K562 (cell line): Measurements from ENCODE around the gene BCAS4. TPM values are rescaled to one million over a fixed set of nuclear protein-coding genes. Genes with fewer than 3 reads are reported as not detected.

Experiments used
- ATAC-seq: fragments of 200-7000 bp; cut with Tn5 transposase; 3 replicates; pipeline ENCODE4 v1.9.1; 2020; ENCODE audit warnings: moderate library complexity
- BruUV-seq: library from RNA; stranded (reverse); fragments of 400-500 nt; replicated peaks from 2 replicates; lab custom pipeline; 2021; lab: Mats Ljungman, UMichigan
- CTCF ChIA-PET: fragments of 300-600 bp; formaldehyde crosslinking; extraction: SDS; loops from one replicate; lab custom pipeline; 2021; ENCODE audit warnings: low intra/inter-chr PET ratio; lab: Yijun Ruan, JAX
- POLR2A ChIA-PET: fragments of 300-600, 350-650 bp; sonication (Branson Sonifier 250); formaldehyde crosslinking; extraction: SDS; loops from one replicate; lab custom pipeline; 2021; ENCODE audit warnings: antibody characterized with exemption, inconsistent platforms; lab: Yijun Ruan, JAX
- DNase-seq, 4 experiments: peaks; one replicate each; pipeline versions ENCODE4 v3.0.0 to v3.0.0-alpha.2; 2011 to 2018; ENCODE audit warnings: low spot score in 3 of 4, mixed read lengths in 3 of 4; ENCODE audit errors: extremely low read depth in 1 of 4
- FAIRE-seq: peaks from 2 replicates; lab custom pipeline; 2011; peaks lifted over from hg19 to GRCh38; lab: Jason Lieb, UNC
- H2AFZ ChIP-seq: 2 replicates; pipeline ENCODE4 v1.6.0; 2011; ENCODE audit warnings: low read depth, low read length, control low read depth, inconsistent platforms
- H3K27ac ChIP-seq: fragments of 200-600 bp; 3 replicates; pipeline ENCODE4 v1.8.0; 2011; ENCODE audit warnings: low read depth, mild to moderate bottlenecking, control low read depth, inconsistent platforms, low read length, moderate library complexity, mixed read lengths; ENCODE audit errors: extremely low read depth
- H3K27me3 ChIP-seq, 2 experiments: fragments of 300-600 bp in 1 of 2; 2 replicates in 1 of 2; 3 replicates in 1 of 2; pipeline versions ENCODE4 v1.6.0 to v1.8.0; 2011; ENCODE audit warnings: inconsistent platforms in 2 of 2, low read length in 2 of 2, mild to moderate bottlenecking in 1 of 2, mixed read lengths in 1 of 2, moderate library complexity in 1 of 2; ENCODE audit not compliant: control insufficient read depth in 2 of 2, insufficient read depth in 2 of 2
- H3K36me3 ChIP-seq: fragments of 300-600 bp; 3 replicates; pipeline ENCODE4 v1.8.0; 2011; ENCODE audit warnings: mild to moderate bottlenecking, low read length, inconsistent platforms; ENCODE audit not compliant: control insufficient read depth, insufficient read depth
- H3K4me1 ChIP-seq, 2 experiments: fragments of 200-600 bp in 1 of 2; replicated peaks in 1 of 2; 2 replicates in 1 of 2; 3 replicates in 1 of 2; pipeline versions ENCODE4 v1.5.1 to v1.8.0; 2011; ENCODE audit warnings: inconsistent platforms in 2 of 2, low read length in 2 of 2, mild to moderate bottlenecking in 1 of 2, mixed read lengths in 1 of 2, moderate library complexity in 1 of 2; ENCODE audit not compliant: control insufficient read depth in 2 of 2, insufficient read depth in 2 of 2
- H3K4me2 ChIP-seq: 2 replicates; pipeline ENCODE4 v1.6.1; 2011; ENCODE audit warnings: low read length, control low read depth, inconsistent platforms, mixed read lengths; ENCODE audit not compliant: insufficient read depth
- H3K4me3 ChIP-seq: fragments of 200-600 bp; sonication (generic), shearing (Covaris generic); 2 replicates; pipeline ENCODE4 v1.5.1; 2016; ENCODE audit warnings: control low read depth, inconsistent platforms
- H3K79me2 ChIP-seq: fragments of 200-600 bp; 3 replicates; pipeline ENCODE4 v1.8.0; 2011; ENCODE audit warnings: low read length, inconsistent platforms; ENCODE audit not compliant: control insufficient read depth, insufficient read depth
- H3K9ac ChIP-seq, 2 experiments: 2 replicates each; pipeline versions ENCODE4 v1.6.0 to v1.6.1; 2011; ENCODE audit warnings: low read depth in 2 of 2, low read length in 2 of 2, control low read depth in 1 of 2, inconsistent platforms in 1 of 2, mild to moderate bottlenecking in 1 of 2, mixed read lengths in 1 of 2; ENCODE audit not compliant: insufficient read depth in 1 of 2
- H3K9me1 ChIP-seq: one replicate; pipeline ENCODE4 v1.6.0; 2011; ENCODE audit warnings: inconsistent platforms, mild to moderate bottlenecking, low read length, moderate library complexity; ENCODE audit not compliant: control insufficient read depth, insufficient read depth
- H3K9me3 ChIP-seq: replicated peaks from 2 replicates; pipeline ENCODE4 v1.5.1; 2011; ENCODE audit warnings: low read depth, low read length, inconsistent platforms; ENCODE audit not compliant: control insufficient read depth, insufficient read depth
- H4K20me1 ChIP-seq: replicated peaks from 2 replicates; pipeline ENCODE4 v1.6.1; 2011; ENCODE audit warnings: low read length, inconsistent platforms, mixed read lengths; ENCODE audit not compliant: control insufficient read depth, insufficient read depth
- ARID1B ChIP-seq: fragments of 450-650 bp; IDR thresholded peaks from 2 replicates; pipeline ENCODE4 v1.6.1; 2016; ENCODE audit warnings: antibody characterized with exemption, mild to moderate bottlenecking, inconsistent platforms
- CBFA2T2 ChIP-seq: fragments of 450-650 bp; conservative IDR thresholded peaks from 2 replicates; pipeline ENCODE4 v1.6.1; 2017; ENCODE audit warnings: mild to moderate bottlenecking
- CBFA2T3 ChIP-seq: fragments of 450-650 bp; IDR thresholded peaks from 2 replicates; pipeline ENCODE4 v1.6.1; 2017
- CEBPG ChIP-seq, 3 experiments: fragments of 200-800 bp in 1 of 3; sonication (Bioruptor generic) in 1 of 3; sonication (generic) in 1 of 3; formaldehyde crosslinking in 1 of 3; IDR thresholded peaks in 2 of 3; conservative IDR thresholded peaks in 1 of 3; 2 replicates each; pipeline versions ENCODE4 v1.6.1 to v1.8.0; 2016 to 2022; ENCODE audit warnings: missing compliant biosample characterization in 2 of 3, missing genetic modification characterization in 2 of 3, mild to moderate bottlenecking in 1 of 3, missing genetic modification reagents in 1 of 3
- EP300 ChIP-seq: IDR thresholded peaks from 2 replicates; pipeline ENCODE4 v1.6.1; 2012; ENCODE audit warnings: low read length, improper control_type of control experiment
- KDM4B ChIP-seq, 2 experiments: fragments of 450-650 bp in 1 of 2; sonication (generic) in 1 of 2; IDR thresholded peaks; 2 replicates each; pipeline ENCODE4 v1.6.1; 2016 to 2017; ENCODE audit warnings: borderline replicate concordance in 2 of 2, antibody characterized with exemption in 1 of 2, low read depth in 1 of 2, mild to moderate bottlenecking in 1 of 2
- MCM5 ChIP-seq: fragments of 450-650 bp; IDR thresholded peaks from 2 replicates; pipeline ENCODE4 v1.6.1; 2016; ENCODE audit warnings: low read depth
- RFX1 ChIP-seq: fragments of 450-650 bp; IDR thresholded peaks from 2 replicates; pipeline ENCODE4 v1.6.1; 2016; ENCODE audit warnings: mild to moderate bottlenecking, moderate library complexity
- SMARCA4 ChIP-seq: fragments of 450-650 bp; IDR thresholded peaks from 2 replicates; pipeline ENCODE4 v1.6.1; 2016
- TAL1 ChIP-seq: fragments of 450-650 bp; IDR thresholded peaks from 2 replicates; pipeline ENCODE4 v1.6.1; 2016; ENCODE audit warnings: mild to moderate bottlenecking
- TEAD1 ChIP-seq, 2 experiments: fragments of 450-650 bp in 1 of 2; sonication (generic) in 1 of 2; formaldehyde crosslinking; IDR thresholded peaks; 2 replicates each; pipeline versions ENCODE4 v1.4.0 to v1.8.0; 2020 to 2022; ENCODE audit warnings: mild to moderate bottlenecking in 2 of 2, missing genetic modification reagents in 1 of 2
- in situ Hi-C: fragments of 300-500 bp; cut with MboI; formaldehyde crosslinking; loops from 4 replicates; pipeline ENCODE4 v1.15.0; 2018; ENCODE audit warnings: inconsistent platforms, mixed read lengths
- intact Hi-C: fragments of 100-400 bp; cut with micrococcal nuclease; formaldehyde crosslinking; loops from 2 replicates; pipeline ENCODE4 v1.14.2; 2022
- polyA plus RNA-seq, 8 experiments: library from polyadenylated mRNA; depleted of rRNA in 4 of 8; stranded (reverse) in 5 of 8; unstranded in 3 of 8; fragments of >200 nt; fragmentation: Nextera tagmentation in 2 of 8; fragmentation: Illumina TruSeq in 1 of 8; extraction: Ambion mirVana in 2 of 8; extraction: Trizol in 1 of 8; gene quantifications; 2 replicates each; pipeline versions ENCODE4 v1.2.1 to v1.2.3, GENCODE V29; 2011 to 2014; ENCODE audit warnings: inconsistent platforms in 1 of 8, missing spikeins in 1 of 8
- total RNA-seq, 7 experiments: library from RNA; depleted of rRNA in 6 of 7; stranded (reverse); fragments of >200 nt in 6 of 7; fragmentation: Illumina TruSeq in 2 of 7; extraction: Trizol in 2 of 7; gene quantifications; 2 replicates each; pipeline versions ENCODE4 v1.2.1 to v1.2.3, GENCODE V29; 2011 to 2021; ENCODE audit warnings: low replicate concordance in 1 of 7
- TF ChIP-seq, protein P1 (sequence below), 2 experiments: fragments of 450-650 bp in 1 of 2; sonication (generic) in 1 of 2; formaldehyde crosslinking in 1 of 2; IDR thresholded peaks in 1 of 2; conservative IDR thresholded peaks in 1 of 2; 2 replicates each; pipeline versions ENCODE4 v1.6.1 to v1.8.1; 2016 to 2023; ENCODE audit warnings: mild to moderate bottlenecking in 2 of 2, moderate library complexity in 2 of 2, inconsistent platforms in 1 of 2, missing genetic modification reagents in 1 of 2
- TF ChIP-seq, protein P2 (sequence below): fragments of 450-650 bp; conservative IDR thresholded peaks from 2 replicates; pipeline ENCODE4 v1.6.1; 2016; ENCODE audit warnings: missing genetic modification characterization, low read depth, mild to moderate bottlenecking, missing compliant biosample characterization, moderate library complexity

Gene BCAS4
- total and polyA plus RNA-seq, 9 of the 15 experiments (the other 6 are each of a cell fraction or from before 2014, with no cell fraction given): 0.15 to 2.3 (median 0.47) TPM

DNA sequence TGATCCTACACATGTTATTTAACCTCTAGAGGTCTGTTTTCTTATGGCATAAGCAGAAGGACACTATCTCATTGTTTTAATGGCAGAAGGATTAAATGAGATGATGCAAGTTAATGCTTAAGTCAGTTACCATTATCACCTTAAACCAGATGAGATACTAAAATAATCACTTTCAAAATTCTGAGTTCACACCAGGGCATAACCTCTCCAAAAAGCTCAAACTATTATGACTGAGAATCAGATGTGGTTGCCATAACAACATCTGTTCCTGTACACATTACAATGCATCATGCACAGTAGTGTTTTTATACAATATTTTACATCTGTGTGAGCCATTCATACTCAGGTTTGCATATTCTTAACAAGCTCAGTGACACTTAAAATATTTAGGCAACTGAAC, 126.1 kb downstream of the BCAS4 start:
- Histone ChIP-seq H3K36me3 (peaks cover 90% of the 10 kb centered on the region), H3K27ac (no peak overlapping the region), H3K9ac (no peak overlapping the region), H3K4me3 (no peak overlapping the region), H3K9me3 (no peaks in the 10 kb centered on the region)
- CTCF ChIA-PET: no interaction called here
- TF ChIP-seq RFX1 (peak; percentile 86), CBFA2T2 (0 out of 2 replicates have a peak, but pooled peaks have one; percentile 8), TAL1 (peak; percentile 45; the same call in 1 of the 2 replicates), CEBPG (CRISPR knock-in tag; IDR thresholded peaks at IDR 0.05) (no peak), CEBPG (tag; conservative IDR thresholded peaks at IDR 0.05 in 1 of 2, IDR thresholded peaks at IDR 0.05 in 1 of 2) (0 out of 4 replicates have a peak, but pooled peaks of 1 of the 2 experiments have one; percentile 12), TEAD1 (CRISPR knock-in tag; IDR thresholded peaks at IDR 0.05) (no peak), ARID1B (0 out of 2 replicates have a peak, but pooled peaks have one; percentile 16), KDM4B (IDR thresholded peaks at IDR 0.05; ENCODE audit: borderline replicate concordance in 2 of 2, low read depth in 1 of 2) (no peak), EP300 (0 out of 2 replicates have a peak, but pooled peaks have one; percentile 5), SMARCA4 (0 out of 2 replicates have a peak, but pooled peaks have one; percentile 26), CBFA2T3 (peak; percentile 35; the same call in 1 of the 2 replicates), MCM5 (no peak)
- TF ChIP-seq, protein P1, sequence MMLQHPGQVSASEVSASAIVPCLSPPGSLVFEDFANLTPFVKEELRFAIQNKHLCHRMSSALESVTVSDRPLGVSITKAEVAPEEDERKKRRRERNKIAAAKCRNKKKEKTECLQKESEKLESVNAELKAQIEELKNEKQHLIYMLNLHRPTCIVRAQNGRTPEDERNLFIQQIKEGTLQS (IDR thresholded peaks at IDR 0.05): peak; percentile 41; the same call in 1 of the 2 replicates
- TF ChIP-seq, protein P1 (CRISPR knock-in tag; conservative IDR thresholded peaks at IDR 0.05): no peak
- TF ChIP-seq, protein P2, sequence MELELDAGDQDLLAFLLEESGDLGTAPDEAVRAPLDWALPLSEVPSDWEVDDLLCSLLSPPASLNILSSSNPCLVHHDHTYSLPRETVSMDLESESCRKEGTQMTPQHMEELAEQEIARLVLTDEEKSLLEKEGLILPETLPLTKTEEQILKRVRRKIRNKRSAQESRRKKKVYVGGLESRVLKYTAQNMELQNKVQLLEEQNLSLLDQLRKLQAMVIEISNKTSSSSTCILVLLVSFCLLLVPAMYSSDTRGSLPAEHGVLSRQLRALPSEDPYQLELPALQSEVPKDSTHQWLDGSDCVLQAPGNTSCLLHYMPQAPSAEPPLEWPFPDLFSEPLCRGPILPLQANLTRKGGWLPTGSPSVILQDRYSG: no peak
- TF ChIP-seq, all 486 proteins: peak for 9
- Histone ChIP-seq H3K79me2 (peaks cover 98% of the 10 kb centered on the region), H2AFZ (no peak overlapping the region), H3K27me3 (no peaks in the 10 kb centered on the region), H3K4me1 (peaks cover 0 to 28% of the 10 kb centered on the region in 2 experiments; a peak in 2 of 5 replicates), H4K20me1 (peaks cover 43% of the 10 kb centered on the region), H3K9me1 (no peaks in the 10 kb centered on the region), H3K4me2 (no peak overlapping the region)
- ATAC-seq (no peak), FAIRE-seq (no peak), DNase-seq (no peak)
- intact Hi-C loops (no loop called here), in situ Hi-C loops (no loop called here)
- no TSS peak for BruUV-seq
- POLR2A ChIA-PET: interaction anchor here (1.5 to 3.0 kb wide), 6 partner anchors 10 to 56 kb away, joined by 4 to 25 read pairs (median 10); partner anchors contain the start of gene ADNP
